NCI-H2107 treated with DMSO at 0.1 percent for 48 hours (cell line): Measurements from ENCODE around the gene CRMP1.

Experiments used
- DNase-seq: peaks from one replicate; lab custom pipeline; 2025; ENCODE audit not compliant: unreplicated experiment; lab: John Stamatoyannopoulos, UW

Gene CRMP1

DNA sequence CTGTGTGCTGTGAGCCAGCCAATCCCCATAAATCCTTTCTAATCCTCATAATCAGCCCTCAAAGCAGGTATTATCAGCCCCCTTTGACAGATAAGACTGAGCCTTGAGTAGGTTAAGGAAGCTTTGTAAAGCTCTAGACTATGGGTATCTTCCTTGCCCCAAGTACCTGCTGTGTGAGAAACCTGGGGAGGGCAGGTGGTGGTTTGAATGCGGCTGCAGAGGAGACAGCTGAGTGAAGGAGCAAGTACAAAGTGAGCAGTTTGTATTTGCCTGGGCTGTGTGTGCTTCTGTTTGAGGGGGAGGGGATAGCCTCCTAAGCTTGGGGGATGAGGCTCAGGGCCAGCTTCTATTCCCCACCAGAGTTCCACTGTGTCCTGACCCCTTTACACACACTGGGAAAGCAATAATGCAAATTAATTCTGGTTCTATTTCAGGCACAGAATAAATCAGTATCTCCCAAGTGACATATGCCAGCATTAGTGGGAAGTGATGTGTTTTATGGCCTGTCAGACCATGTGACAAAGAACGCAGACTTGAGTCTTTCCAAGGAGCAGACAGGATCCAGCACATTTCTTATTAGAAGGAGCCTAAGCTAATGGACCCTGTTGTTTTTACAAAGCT is 118.4 kb downstream of the CRMP1 start:
- no peak for DNase-seq

DNA sequence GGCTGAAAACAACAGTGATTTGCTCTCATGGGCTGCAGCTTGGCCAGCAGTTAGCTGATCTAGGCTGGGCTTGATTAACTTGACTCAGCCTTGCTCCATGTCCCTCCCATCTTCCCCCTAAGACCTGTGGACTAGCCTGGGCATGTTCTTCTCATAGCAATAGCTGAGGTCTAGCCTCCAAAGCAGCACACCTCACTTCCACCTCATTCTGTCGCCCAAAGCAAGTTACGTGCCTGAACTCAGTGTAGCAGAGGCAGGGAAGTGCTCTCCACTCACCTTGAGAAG is 119.7 kb downstream of the CRMP1 start:
- no peak for DNase-seq

DNA sequence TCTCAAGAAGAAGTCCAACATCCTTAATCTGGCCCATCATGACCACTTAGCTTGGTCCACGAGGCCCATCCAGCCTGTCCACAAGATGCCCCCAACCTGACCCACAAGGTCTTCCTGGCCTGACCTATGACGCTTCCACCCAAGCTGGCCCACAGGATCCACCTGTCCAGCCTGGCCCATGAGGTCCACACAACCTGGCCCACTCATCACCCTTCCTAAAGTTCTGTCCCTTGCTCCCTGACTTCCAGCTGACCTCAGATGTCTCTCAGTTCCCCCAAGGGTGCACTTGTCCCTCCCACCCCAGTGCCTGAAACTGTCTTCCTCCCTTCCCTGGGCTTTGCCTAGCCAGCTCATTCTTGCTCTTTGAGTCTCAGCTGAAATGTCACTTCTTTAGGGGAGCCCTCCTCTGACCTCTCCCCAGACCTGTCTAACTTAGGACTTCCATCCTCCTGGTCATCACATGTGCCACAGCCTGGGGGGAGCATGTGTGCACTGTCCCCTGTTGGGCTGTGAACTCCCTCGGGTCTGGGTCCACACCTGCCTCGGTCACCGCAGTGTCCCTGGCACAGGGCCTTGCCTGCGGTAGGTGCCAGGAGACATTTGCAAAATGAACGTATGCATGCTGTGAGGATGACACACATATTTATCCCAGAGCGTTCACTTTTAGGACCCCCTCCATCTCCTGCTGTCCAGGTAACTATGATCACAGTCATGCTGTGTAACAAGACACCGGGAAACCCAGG is 120.2 kb downstream of the CRMP1 start:
- no peak for DNase-seq
